ENCODE results near the gene ATP13A3.

The ATP13A3 gene

DNA sequence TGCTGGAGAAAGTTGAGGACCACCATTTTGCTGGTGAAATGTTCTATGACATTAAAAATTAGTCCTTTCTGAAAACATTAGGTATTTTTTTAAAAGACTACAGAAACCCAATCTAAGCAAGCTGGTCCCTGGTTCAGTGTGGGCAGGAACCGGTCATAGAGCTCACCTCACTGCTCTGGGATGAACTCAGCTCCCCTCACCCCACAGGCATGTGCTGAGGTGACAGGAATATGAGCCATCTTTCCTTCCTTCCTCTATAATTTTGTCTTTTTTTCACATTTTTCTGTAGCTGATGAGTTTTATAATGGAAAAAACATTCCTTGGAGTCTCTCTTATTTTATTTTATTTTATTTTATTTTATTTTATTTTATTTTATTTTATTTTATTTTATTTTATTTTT, 109.1 kb downstream of the ATP13A3 start:
- TF ChIP-seq, protein P1, sequence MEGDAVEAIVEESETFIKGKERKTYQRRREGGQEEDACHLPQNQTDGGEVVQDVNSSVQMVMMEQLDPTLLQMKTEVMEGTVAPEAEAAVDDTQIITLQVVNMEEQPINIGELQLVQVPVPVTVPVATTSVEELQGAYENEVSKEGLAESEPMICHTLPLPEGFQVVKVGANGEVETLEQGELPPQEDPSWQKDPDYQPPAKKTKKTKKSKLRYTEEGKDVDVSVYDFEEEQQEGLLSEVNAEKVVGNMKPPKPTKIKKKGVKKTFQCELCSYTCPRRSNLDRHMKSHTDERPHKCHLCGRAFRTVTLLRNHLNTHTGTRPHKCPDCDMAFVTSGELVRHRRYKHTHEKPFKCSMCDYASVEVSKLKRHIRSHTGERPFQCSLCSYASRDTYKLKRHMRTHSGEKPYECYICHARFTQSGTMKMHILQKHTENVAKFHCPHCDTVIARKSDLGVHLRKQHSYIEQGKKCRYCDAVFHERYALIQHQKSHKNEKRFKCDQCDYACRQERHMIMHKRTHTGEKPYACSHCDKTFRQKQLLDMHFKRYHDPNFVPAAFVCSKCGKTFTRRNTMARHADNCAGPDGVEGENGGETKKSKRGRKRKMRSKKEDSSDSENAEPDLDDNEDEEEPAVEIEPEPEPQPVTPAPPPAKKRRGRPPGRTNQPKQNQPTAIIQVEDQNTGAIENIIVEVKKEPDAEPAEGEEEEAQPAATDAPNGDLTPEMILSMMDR (IDR thresholded peaks at IDR 0.05), result no peak

DNA sequence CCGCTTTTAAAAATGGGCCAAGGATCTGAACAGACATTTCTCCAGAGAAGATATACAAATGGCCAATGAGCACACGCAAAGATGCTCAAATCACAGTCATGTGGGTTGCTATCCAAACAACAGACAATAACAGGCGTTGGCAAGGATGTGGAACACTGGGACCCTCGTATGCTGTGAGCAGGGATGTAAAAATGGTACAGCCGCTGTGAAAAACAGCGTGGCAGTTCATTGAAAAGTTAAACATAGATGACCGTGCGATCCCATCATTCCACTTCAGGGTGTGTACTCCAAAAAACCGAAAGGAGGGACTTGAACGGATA, 110.6 kb downstream of the ATP13A3 start:
- TF ChIP-seq, protein P1 (IDR thresholded peaks at IDR 0.05), result no peak

DNA sequence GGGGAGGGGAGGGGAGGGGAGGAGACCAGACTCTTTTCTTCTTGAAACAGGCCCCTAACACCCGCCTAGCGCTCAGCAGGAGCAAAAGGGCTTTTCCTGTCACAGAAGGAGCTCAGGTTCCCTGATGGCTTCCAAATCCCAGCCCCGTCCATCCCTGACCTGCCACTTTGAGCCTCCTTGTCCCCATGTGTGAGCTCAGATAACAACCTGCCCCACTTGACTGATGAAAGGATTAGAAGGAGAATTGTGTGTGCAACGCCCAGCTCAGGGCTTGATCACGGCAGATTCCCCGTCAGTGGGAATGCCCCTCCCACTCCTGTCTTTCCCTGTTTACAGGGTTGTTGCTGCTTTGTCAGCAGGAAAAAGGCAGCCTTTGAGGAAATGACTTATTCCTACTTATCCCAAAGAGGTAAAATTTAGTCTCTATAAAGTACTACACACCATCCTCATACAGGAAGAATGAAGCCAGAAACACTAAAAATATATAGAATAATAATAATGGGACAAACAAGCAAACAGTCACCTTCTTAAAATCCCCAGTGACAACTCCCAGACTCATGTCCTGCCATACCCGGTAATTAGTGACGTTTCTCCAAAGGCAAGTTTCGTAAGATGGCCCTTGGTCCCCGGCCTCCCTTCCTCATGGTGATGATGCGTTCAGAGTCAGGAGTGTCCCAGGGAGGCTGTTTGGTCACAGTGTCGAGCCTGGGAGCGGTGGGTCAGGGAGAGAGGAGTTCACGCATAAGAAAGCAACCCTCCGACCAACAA, 111.1 kb downstream of the ATP13A3 start:
- TF ChIP-seq, protein P1 (IDR thresholded peaks at IDR 0.05), result no peak

DNA sequence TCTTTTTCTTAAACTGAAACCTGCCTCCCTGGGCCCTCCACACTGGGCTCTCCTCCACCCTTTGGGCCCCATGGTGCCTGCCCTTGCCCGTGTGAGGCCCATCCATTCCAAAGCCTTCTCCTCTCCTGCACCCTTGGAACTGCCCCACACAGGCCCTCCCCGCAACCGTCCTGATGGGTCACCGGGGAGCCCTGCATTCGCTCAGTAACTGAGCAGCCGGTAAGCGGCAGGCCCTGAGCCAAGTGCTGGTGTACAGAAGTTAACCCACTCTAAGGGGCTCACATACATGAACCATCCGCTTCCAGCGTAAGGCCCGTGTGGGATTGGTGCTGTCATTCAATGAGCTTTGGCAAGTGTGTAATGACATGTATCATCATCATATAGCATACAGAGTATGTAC, 111.9 kb downstream of the ATP13A3 start:
- TF ChIP-seq, protein P1 (IDR thresholded peaks at IDR 0.05), result no peak

DNA sequence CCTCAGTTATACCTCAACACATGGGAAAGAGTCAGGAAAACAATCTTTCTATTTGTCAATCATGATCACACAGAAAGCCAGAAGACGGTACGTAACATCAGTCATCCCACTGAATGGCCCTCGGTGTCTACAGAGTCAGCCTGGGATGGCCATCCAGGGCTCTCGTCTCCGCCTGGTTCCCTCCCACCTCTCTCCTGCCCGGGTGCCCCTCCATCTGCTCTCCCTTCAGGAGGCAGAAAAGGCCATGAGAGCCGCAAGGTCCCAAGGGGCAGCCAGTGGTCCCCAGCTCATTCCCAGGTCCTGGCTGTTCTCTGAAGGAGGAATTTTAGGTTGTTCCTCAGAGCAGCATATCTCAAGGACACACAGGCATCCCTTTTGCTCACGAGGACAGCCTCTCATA, 112.9 kb downstream of the ATP13A3 start:
- TF ChIP-seq, protein P1 (IDR thresholded peaks at IDR 0.05), result no peak

DNA sequence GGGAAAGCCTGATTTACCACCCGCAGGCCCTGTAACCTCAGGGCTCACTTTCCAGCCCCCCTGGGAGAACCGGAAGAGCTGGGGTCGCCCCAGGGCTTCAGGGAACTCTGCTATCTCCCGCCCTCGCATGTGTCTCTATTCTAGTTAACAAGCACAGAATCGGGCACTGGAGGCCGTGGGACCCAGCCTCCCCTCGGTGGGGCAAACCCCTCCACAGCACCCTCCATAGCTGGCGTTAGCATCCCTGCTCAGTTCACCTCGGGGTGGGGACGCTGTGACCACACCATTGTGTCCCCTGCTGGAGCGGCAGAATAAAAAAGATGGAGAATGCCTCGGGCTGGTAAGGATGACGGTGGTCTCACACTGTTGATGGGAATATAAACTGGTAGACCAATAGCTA, 113.8 kb downstream of the ATP13A3 start:
- TF ChIP-seq, protein P1 (IDR thresholded peaks at IDR 0.05), result no peak

DNA sequence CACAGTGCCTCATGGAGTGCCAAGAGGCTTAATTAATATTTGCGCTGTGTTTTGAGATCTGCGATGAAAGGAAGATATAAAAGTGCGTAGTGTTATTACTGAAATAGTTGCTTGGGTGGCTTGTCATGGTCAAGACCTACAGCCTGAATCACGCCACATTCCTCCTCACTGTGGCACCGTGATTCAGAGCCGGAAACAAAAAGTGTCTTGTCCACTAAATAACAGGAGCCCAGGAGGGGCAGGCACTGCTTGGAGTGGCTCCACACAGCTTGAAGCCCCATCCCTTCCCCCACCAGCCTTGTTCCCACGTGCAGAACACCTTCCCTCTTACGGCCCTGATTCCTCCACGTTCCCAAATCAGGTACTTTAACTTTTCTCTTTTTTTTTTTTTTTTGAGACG, 116.0 kb downstream of the ATP13A3 start:
- TF ChIP-seq, protein P1 (IDR thresholded peaks at IDR 0.05), result no peak

Data from LNCAP (cell line).